ENCODE measurements around the gene SHISAL1. TPM values are rescaled to one million over a fixed set of nuclear protein-coding genes. Genes with fewer than 3 reads are reported as not detected.

Gene SHISAL1
- total RNA-seq, 2 experiments from 2014 or later = not detected

- peaks cover 8% of the 10 kb centered on the region for H3K36me3 Mint-ChIP-seq
- H3K4me3 Mint-ChIP-seq = no peak overlapping the region
- H3K27ac Mint-ChIP-seq = no peak overlapping the region
- H3K4me1 Mint-ChIP-seq = peaks cover 12% of the 10 kb centered on the region
- H3K9me3 Mint-ChIP-seq (ENCODE audit: low read depth) = no peaks in the 10 kb centered on the region
- no peak for DNase-seq
- ATAC-seq = no peak
- CTCF ChIA-PET = interaction anchor here (0.9 kb wide), 1 partner anchor 216 kb away, joined by 3 read pairs; no protein-coding TSS in a partner anchor
- no peaks in the 10 kb centered on the region for H3K27me3 Mint-ChIP-seq
Observed at GRCh38 chr22:44209343-44209742, 103.4 kb downstream of the SHISAL1 start.

GRCh38 chr22:44207981-44208317 lies 104.8 kb downstream of the SHISAL1 start:
- CTCF ChIA-PET = interaction anchor here (0.6 kb wide), 1 partner anchor 29 kb away, joined by 5 read pairs; no protein-coding TSS in a partner anchor

GRCh38 chr22:44207173-44207980 lies 105.4 kb downstream of the SHISAL1 start:
- Mint-ChIP-seq H3K27ac (no peak overlapping the region), H3K27me3 (no peaks in the 10 kb centered on the region), H3K4me1 (peaks cover 12% of the 10 kb centered on the region)

More at GRCh38 chr22:44207981-44208317, 104.8 kb downstream of the SHISAL1 start:
- ATAC-seq (no peak), DNase-seq (no peak)
- Mint-ChIP-seq H3K27ac (no peak overlapping the region), H3K4me3 (no peak overlapping the region), H3K27me3 (no peaks in the 10 kb centered on the region), H3K36me3 (peaks cover 11% of the 10 kb centered on the region), H3K9me3 (ENCODE audit: low read depth) (no peaks in the 10 kb centered on the region), H3K4me1 (peaks cover 12% of the 10 kb centered on the region)

GRCh38 chr22:44206696-44207095 lies 106.1 kb downstream of the SHISAL1 start:
- Mint-ChIP-seq H3K4me3 (no peak overlapping the region), H3K27ac (no peak overlapping the region), H3K36me3 (peaks cover 20% of the 10 kb centered on the region), H3K9me3 (ENCODE audit: low read depth) (no peaks in the 10 kb centered on the region), H3K27me3 (no peaks in the 10 kb centered on the region), H3K4me1 (peaks cover 12% of the 10 kb centered on the region)
- CTCF ChIA-PET = no interaction called here
- ATAC-seq = no peak
- no peak for DNase-seq

More at GRCh38 chr22:44207173-44207980, 105.4 kb downstream of the SHISAL1 start:
- H3K4me3 Mint-ChIP-seq = no peak overlapping the region
- CTCF ChIA-PET = interaction anchor here (0.6 kb wide), 1 partner anchor 30 kb away, joined by 5 read pairs; no protein-coding TSS in a partner anchor
- H3K36me3 Mint-ChIP-seq = peaks cover 16% of the 10 kb centered on the region
- ATAC-seq (no peak), DNase-seq (no peak)
- no peaks in the 10 kb centered on the region for H3K9me3 Mint-ChIP-seq (ENCODE audit: low read depth)

GRCh38 chr22:44206330-44206645 lies 106.5 kb downstream of the SHISAL1 start:
- CTCF ChIA-PET = no interaction called here
- Mint-ChIP-seq H3K4me3 (no peak overlapping the region), H3K4me1 (peaks cover 12% of the 10 kb centered on the region), H3K9me3 (ENCODE audit: low read depth) (no peaks in the 10 kb centered on the region), H3K36me3 (peaks cover 20% of the 10 kb centered on the region), H3K27ac (no peak overlapping the region), H3K27me3 (no peaks in the 10 kb centered on the region)
- DNase-seq = no peak
- no peak for ATAC-seq

- peaks cover 20% of the 10 kb centered on the region for H3K36me3 Mint-ChIP-seq
- H3K9me3 Mint-ChIP-seq (ENCODE audit: low read depth) = no peaks in the 10 kb centered on the region
- no peak overlapping the region for H3K4me3 Mint-ChIP-seq
- H3K27ac Mint-ChIP-seq = no peak overlapping the region
- DNase-seq (no peak), ATAC-seq (no peak)
- no peaks in the 10 kb centered on the region for H3K27me3 Mint-ChIP-seq
- peaks cover 16% of the 10 kb centered on the region for H3K4me1 Mint-ChIP-seq
- CTCF ChIA-PET = no interaction called here
Observed at GRCh38 chr22:44205516-44206329, 107.0 kb downstream of the SHISAL1 start.

- H3K4me3 Mint-ChIP-seq = no peak overlapping the region
- H3K27me3 Mint-ChIP-seq = no peaks in the 10 kb centered on the region
- H3K9me3 Mint-ChIP-seq (ENCODE audit: low read depth) = no peaks in the 10 kb centered on the region
- CTCF ChIA-PET = no interaction called here
- no peak for DNase-seq
- H3K4me1 Mint-ChIP-seq = peaks cover 20% of the 10 kb centered on the region
- no peak overlapping the region for H3K27ac Mint-ChIP-seq
- no peak for ATAC-seq
- H3K36me3 Mint-ChIP-seq = peaks cover 20% of the 10 kb centered on the region
Observed at GRCh38 chr22:44204739-44205515, 107.8 kb downstream of the SHISAL1 start.

- Mint-ChIP-seq H3K4me3 (no peak overlapping the region), H3K27me3 (no peaks in the 10 kb centered on the region), H3K4me1 (peaks cover 20% of the 10 kb centered on the region), H3K36me3 (peaks cover 20% of the 10 kb centered on the region), H3K27ac (no peak overlapping the region), H3K9me3 (ENCODE audit: low read depth) (no peaks in the 10 kb centered on the region)
- DNase-seq (no peak), ATAC-seq (no peak)
- CTCF ChIA-PET = no interaction called here
Observed at GRCh38 chr22:44203203-44203602, 109.5 kb downstream of the SHISAL1 start.

GRCh38 chr22:44202261-44202789 lies 110.4 kb downstream of the SHISAL1 start:
- H3K27me3 Mint-ChIP-seq = no peaks in the 10 kb centered on the region
- peaks cover 20% of the 10 kb centered on the region for H3K36me3 Mint-ChIP-seq
- H3K4me1 Mint-ChIP-seq = peaks cover 20% of the 10 kb centered on the region
- no peak for ATAC-seq
- H3K4me3 Mint-ChIP-seq = no peak overlapping the region
- no peaks in the 10 kb centered on the region for H3K9me3 Mint-ChIP-seq (ENCODE audit: low read depth)
- no peak overlapping the region for H3K27ac Mint-ChIP-seq
- CTCF ChIA-PET = no interaction called here
- no peak for DNase-seq

GRCh38 chr22:44201665-44202064 lies 111.1 kb downstream of the SHISAL1 start:
- DNase-seq (no peak), ATAC-seq (no peak)
- no peaks in the 10 kb centered on the region for H3K27me3 Mint-ChIP-seq
- H3K36me3 Mint-ChIP-seq = peaks cover 20% of the 10 kb centered on the region
- H3K9me3 Mint-ChIP-seq (ENCODE audit: low read depth) = no peaks in the 10 kb centered on the region
- H3K27ac Mint-ChIP-seq = no peak overlapping the region
- CTCF ChIA-PET = no interaction called here
- no peak overlapping the region for H3K4me3 Mint-ChIP-seq
- H3K4me1 Mint-ChIP-seq = peaks cover 20% of the 10 kb centered on the region

- CTCF ChIA-PET = no interaction called here
- Mint-ChIP-seq H3K9me3 (ENCODE audit: low read depth) (no peaks in the 10 kb centered on the region), H3K4me1 (peaks cover 20% of the 10 kb centered on the region), H3K36me3 (peaks cover 20% of the 10 kb centered on the region), H3K27ac (peak overlapping the region; percentile 40), H3K4me3 (no peak overlapping the region), H3K27me3 (no peaks in the 10 kb centered on the region)
- ATAC-seq (no peak), DNase-seq (no peak)
Observed at GRCh38 chr22:44200855-44201550, 111.7 kb downstream of the SHISAL1 start.

GRCh38 chr22:44200451-44200850 lies 112.3 kb downstream of the SHISAL1 start:
- H3K27me3 Mint-ChIP-seq = no peaks in the 10 kb centered on the region
- CTCF ChIA-PET = interaction anchor here (1.3 kb wide), 1 partner anchor 207 kb away, joined by 4 read pairs; no protein-coding TSS in a partner anchor

More at GRCh38 chr22:44200451-44200850, 112.3 kb downstream of the SHISAL1 start:
- H3K4me1 Mint-ChIP-seq = peaks cover 20% of the 10 kb centered on the region
- no peak overlapping the region for H3K27ac Mint-ChIP-seq
- ATAC-seq (no peak), DNase-seq (no peak)
- no peak overlapping the region for H3K4me3 Mint-ChIP-seq
- peaks cover 20% of the 10 kb centered on the region for H3K36me3 Mint-ChIP-seq
- H3K9me3 Mint-ChIP-seq (ENCODE audit: low read depth) = no peaks in the 10 kb centered on the region

Measured in activated CD8-positive, alpha-beta memory T cell treated with anti-CD3 and anti-CD28 coated beads, Interleukin-2, amount 10 ng/mL, durations not matched to agents 7 days and 5 days (primary cell).